GM23248 (cell line): ENCODE data around the gene MBOAT1.

Experiments used
- EZH2 ChIP-seq: fragments of 200-600 bp; sonication (generic); IDR thresholded peaks from 2 replicates; pipeline ENCODE4 v1.6.1; 2018; ENCODE audit warnings: antibody characterized with exemption, mild to moderate bottlenecking; ENCODE audit not compliant: insufficient read depth, poor library complexity, severe bottlenecking
- EZH2phosphoT487 ChIP-seq: fragments of 200-600 bp; sonication (generic); IDR thresholded peaks from 2 replicates; pipeline ENCODE4 v1.6.1; 2018; ENCODE audit warnings: antibody characterized with exemption, moderate library complexity, mild to moderate bottlenecking, low read depth; ENCODE audit not compliant: insufficient read depth

GRCh38 chr6:20119485-20119884 lies 92.8 kb downstream of the MBOAT1 start:
- TF ChIP-seq EZH2phosphoT487 (no peak), EZH2 (no peak)
